ENCODE results near the gene SCFD2.

DNA sequence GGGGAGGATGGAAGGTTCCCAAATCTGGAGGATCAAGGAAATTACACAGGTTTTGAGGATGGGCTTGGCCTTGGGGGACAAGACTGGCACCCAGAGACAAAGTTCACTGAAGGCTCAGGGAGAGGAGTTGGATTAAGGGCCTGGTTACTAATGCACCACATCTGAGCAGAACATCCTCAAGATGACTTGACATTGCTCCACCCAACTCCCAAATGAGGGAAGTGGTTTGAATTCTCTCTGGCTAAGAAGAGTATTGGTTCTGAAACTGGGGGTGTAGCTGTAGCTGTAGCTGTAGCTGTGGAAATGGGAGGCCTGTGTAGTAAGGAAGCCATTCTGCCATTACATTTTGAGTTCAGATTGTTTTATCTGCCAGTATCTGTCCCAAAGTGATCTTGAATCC lies 374.4 kb downstream of the SCFD2 start:
- TF ChIP-seq, protein P1, sequence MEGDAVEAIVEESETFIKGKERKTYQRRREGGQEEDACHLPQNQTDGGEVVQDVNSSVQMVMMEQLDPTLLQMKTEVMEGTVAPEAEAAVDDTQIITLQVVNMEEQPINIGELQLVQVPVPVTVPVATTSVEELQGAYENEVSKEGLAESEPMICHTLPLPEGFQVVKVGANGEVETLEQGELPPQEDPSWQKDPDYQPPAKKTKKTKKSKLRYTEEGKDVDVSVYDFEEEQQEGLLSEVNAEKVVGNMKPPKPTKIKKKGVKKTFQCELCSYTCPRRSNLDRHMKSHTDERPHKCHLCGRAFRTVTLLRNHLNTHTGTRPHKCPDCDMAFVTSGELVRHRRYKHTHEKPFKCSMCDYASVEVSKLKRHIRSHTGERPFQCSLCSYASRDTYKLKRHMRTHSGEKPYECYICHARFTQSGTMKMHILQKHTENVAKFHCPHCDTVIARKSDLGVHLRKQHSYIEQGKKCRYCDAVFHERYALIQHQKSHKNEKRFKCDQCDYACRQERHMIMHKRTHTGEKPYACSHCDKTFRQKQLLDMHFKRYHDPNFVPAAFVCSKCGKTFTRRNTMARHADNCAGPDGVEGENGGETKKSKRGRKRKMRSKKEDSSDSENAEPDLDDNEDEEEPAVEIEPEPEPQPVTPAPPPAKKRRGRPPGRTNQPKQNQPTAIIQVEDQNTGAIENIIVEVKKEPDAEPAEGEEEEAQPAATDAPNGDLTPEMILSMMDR (IDR thresholded peaks at IDR 0.05 in 4 of 5, conservative IDR thresholded peaks at IDR 0.05 in 1 of 5), result no peak
- TF ChIP-seq POLR2A (IDR thresholded peaks at IDR 0.05), result no peak
